Thyroid gland (tissue), 4 donors: ENCODE results near the gene NEDD4. TPM values are rescaled to one million over a fixed set of nuclear protein-coding genes. Genes with fewer than 3 reads are reported as not detected.

ENCODE experiments used
- DNase-seq, 2 donors: peaks; one replicate each; pipeline ENCODE4 v3.0.0-alpha.2; 2019
- H3K27ac ChIP-seq, 3 donors: fragments of 200-600 bp; sonication (generic); 1 replicate in 2 of 3; 2 replicates in 1 of 3; pipeline ENCODE4 v1.5.1; 2016 to 2019; ENCODE audit warnings: mild to moderate bottlenecking in 1 of 3, moderate library complexity in 1 of 3
- H3K27me3 ChIP-seq: fragments of 200-600 bp; sonication (generic); one replicate; pipeline ENCODE4 v1.5.1; 2019
- H3K36me3 ChIP-seq, 2 donors: fragments of 200-600 bp; sonication (generic); one replicate each; pipeline ENCODE4 v1.5.1; 2016 to 2019
- H3K4me1 ChIP-seq, 2 donors: fragments of 200-600 bp; sonication (generic); one replicate each; pipeline ENCODE4 v1.5.1; 2017 to 2019
- H3K4me3 ChIP-seq, 3 donors: fragments of 200-600 bp; sonication (generic); replicated peaks in 1 of 3; 1 replicate in 2 of 3; 2 replicates in 1 of 3; pipeline ENCODE4 v1.5.1; 2016; ENCODE audit warnings: mild to moderate bottlenecking in 1 of 3
- H3K9me3 ChIP-seq: fragments of 200-600 bp; sonication (generic); one replicate; pipeline ENCODE4 v1.5.1; 2017
- CTCF ChIP-seq, 6 experiments: fragments of 200-600 bp in 3 of 6; fragments of 450-650 bp in 3 of 6; sonication (generic) in 3 of 6; IDR thresholded peaks; one replicate each; pipeline ENCODE4 v1.5.1; 2016 to 2019; ENCODE audit warnings: antibody characterized with exemption in 6 of 6, mild to moderate bottlenecking in 2 of 6, inconsistent platforms in 1 of 6, moderate library complexity in 1 of 6
- POLR2A ChIP-seq, 2 donors: fragments of 450-650 bp; IDR thresholded peaks; one replicate each; pipeline ENCODE4 v1.6.1; 2017; ENCODE audit warnings: antibody characterized with exemption in 2 of 2, mild to moderate bottlenecking in 2 of 2, moderate library complexity in 1 of 2
- WGBS, 2 donors: methylation state at CpG; one replicate each; pipeline ENCODE4 v1.1.5; 2017; 5-methylcytosine and 5-hydroxymethylcytosine counted together
- intact Hi-C: fragments of 100-400 bp; cut with DNase I; formaldehyde crosslinking; loops from one replicate; pipeline ENCODE4 v1.15.1; 2023
- total RNA-seq, 4 donors: library from RNA; depleted of rRNA; stranded (reverse); fragments of >200 nt; gene quantifications; one replicate each; pipeline ENCODE4 v1.2.3, GENCODE V29; 2016

NEDD4 gene
- total RNA-seq, 4 donors from 2014 or later: 10.1 to 22.1 (median 19.2) TPM

- H3K9me3 ChIP-seq: no peaks in the 10 kb centered on the region
- no peaks in the 10 kb centered on the region for H3K4me1 ChIP-seq
- WGBS, 2 donors: 68 to 79% methylated on average over 4 of the region's 4 CpGs
- DNase-seq: no peak
- intact Hi-C loops: no loop called here
- no peak overlapping the region for H3K4me3 ChIP-seq
- H3K27ac ChIP-seq: no peak overlapping the region
- H3K36me3 ChIP-seq: no peaks in the 10 kb centered on the region
- TF ChIP-seq CTCF (IDR thresholded peaks at IDR 0.05): no peak
- TF ChIP-seq POLR2A (IDR thresholded peaks at IDR 0.05): no peak
- H3K27me3 ChIP-seq: no peaks in the 10 kb centered on the region
Measured at GRCh38 chr15:55942332-55942731, 51.1 kb downstream of the NEDD4 start.

DNA sequence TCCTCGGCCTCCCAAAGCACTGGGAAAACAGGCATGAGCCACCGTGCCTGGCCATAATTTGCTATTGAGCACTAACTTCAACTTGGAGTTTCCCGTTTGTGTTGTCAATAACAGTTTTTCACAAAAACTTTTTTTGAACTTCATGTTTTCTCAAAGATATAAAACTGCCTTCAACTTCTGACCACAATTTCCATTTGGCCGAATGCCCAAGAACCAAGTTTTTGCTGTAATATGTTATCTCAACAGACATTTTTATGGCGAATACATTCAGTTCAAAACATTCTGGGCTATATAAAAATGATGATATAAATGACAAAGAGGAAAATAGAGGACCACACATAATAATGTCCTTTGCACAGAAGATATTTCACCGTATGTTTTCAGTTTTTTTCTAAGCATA lies 56.4 kb downstream of the NEDD4 start:
- DNase-seq: no peak
- H3K27me3 ChIP-seq: no peaks in the 10 kb centered on the region
- no peak overlapping the region for H3K4me3 ChIP-seq
- TF ChIP-seq CTCF (IDR thresholded peaks at IDR 0.05) (no peak), POLR2A (IDR thresholded peaks at IDR 0.05) (no peak)
- H3K27ac ChIP-seq: no peak overlapping the region
- intact Hi-C loops: no loop called here
- 77 to 84% methylated on average over 6 of the region's 6 CpGs for WGBS, 2 donors
- no peaks in the 10 kb centered on the region for H3K9me3 ChIP-seq
- no peaks in the 10 kb centered on the region for H3K36me3 ChIP-seq
- H3K4me1 ChIP-seq: no peaks in the 10 kb centered on the region

- H3K4me1 ChIP-seq: no peaks in the 10 kb centered on the region
- H3K4me3 ChIP-seq: no peak overlapping the region
- H3K9me3 ChIP-seq: no peaks in the 10 kb centered on the region
- H3K27me3 ChIP-seq: no peaks in the 10 kb centered on the region
- H3K36me3 ChIP-seq: no peaks in the 10 kb centered on the region
- H3K27ac ChIP-seq: no peak overlapping the region
- no peak for TF ChIP-seq CTCF (IDR thresholded peaks at IDR 0.05)
- TF ChIP-seq POLR2A (IDR thresholded peaks at IDR 0.05): no peak
- intact Hi-C loops: no loop called here
- 89 to 94% methylated on average over 4 of the region's 4 CpGs for WGBS, 2 donors
- DNase-seq: no peak
Measured at GRCh38 chr15:55928955-55929354, 64.5 kb downstream of the NEDD4 start.

- TF ChIP-seq POLR2A (IDR thresholded peaks at IDR 0.05) (no peak), CTCF (IDR thresholded peaks at IDR 0.05) (no peak)
- Histone ChIP-seq H3K9me3 (no peaks in the 10 kb centered on the region), H3K4me1 (peaks cover 4 to 6% of the 10 kb centered on the region in 2 donors), H3K36me3 (no peaks in the 10 kb centered on the region), H3K27me3 (no peaks in the 10 kb centered on the region), H3K4me3 (no peak overlapping the region), H3K27ac (no peak overlapping the region)
- intact Hi-C loops: no loop called here
- DNase-seq: no peak
- 97% methylated on average over 4 of the region's 4 CpGs for WGBS, 2 donors
Measured at GRCh38 chr15:55921744-55922143, 71.7 kb downstream of the NEDD4 start.

DNA sequence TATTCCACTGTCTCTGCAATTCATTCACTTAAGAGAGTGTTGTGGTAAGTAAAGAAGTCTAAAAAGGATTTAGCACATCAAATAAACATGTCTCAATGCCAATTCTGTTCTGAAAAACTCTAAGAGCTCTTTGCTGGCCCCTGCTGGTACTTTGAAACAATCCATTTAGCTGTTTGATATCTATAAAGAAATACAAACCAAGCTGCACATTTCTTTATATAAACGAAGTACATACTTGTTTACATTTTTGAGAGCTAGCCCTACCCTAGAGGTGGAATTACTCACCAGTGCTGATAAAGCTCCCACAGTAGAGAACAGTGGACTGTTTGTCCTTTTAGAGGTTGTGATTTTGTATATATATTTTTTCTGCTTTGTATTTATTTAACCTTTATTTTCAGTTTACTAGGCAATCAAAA lies 75.5 kb downstream of the NEDD4 start:
- Histone ChIP-seq H3K9me3 (no peaks in the 10 kb centered on the region), H3K36me3 (no peaks in the 10 kb centered on the region), H3K27me3 (no peaks in the 10 kb centered on the region), H3K4me3 (no peak overlapping the region), H3K4me1 (peaks cover 4 to 9% of the 10 kb centered on the region in 2 donors), H3K27ac (peak overlapping the region in 2 of 3 donors; percentile 0 to 11)
- intact Hi-C loops: no loop called here
- WGBS, 2 donors: 0% methylated on average over 1 of the region's 1 CpG
- DNase-seq: peak; percentile 12 to 16
- no peak for TF ChIP-seq POLR2A (IDR thresholded peaks at IDR 0.05)
- TF ChIP-seq CTCF (IDR thresholded peaks at IDR 0.05): peak in 3 of 6 experiments; percentile 54 to 63 (median 60)
